GM18517 (cell line): ENCODE measurements around the gene HDGF.
A peak's percentile ranks its signal among the peaks of the same experiment; 100 is the strongest.

Source experiments
- ATAC-seq: cut with Tn5 transposase; IDR thresholded peaks from one replicate; pipeline ENCODE4 v1.9.1; 2021; ENCODE audit warnings: mild to moderate bottlenecking, moderate library complexity; ENCODE audit not compliant: unreplicated experiment

HDGF gene

DNA sequence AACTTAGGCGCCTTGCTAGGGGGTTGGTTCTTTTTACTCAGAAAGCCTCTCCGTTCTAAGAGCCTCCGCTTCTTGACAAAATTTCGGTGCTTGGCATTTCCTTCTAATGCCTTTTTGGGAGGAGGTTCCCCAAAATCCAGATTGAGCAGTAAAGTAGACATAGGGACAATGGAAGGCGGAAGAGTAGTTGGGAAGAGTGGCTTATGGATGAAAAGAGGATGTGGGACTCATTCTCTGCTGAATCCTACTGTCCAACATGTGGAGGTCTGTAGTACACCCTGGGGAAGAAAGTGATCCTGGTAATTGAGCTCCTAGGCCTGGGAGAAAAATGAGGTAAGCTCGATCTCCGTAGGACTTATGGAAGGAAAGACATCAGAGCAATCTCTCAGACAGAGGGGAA, 24.0 kb downstream of the HDGF start:
- ATAC-seq = no peak

DNA sequence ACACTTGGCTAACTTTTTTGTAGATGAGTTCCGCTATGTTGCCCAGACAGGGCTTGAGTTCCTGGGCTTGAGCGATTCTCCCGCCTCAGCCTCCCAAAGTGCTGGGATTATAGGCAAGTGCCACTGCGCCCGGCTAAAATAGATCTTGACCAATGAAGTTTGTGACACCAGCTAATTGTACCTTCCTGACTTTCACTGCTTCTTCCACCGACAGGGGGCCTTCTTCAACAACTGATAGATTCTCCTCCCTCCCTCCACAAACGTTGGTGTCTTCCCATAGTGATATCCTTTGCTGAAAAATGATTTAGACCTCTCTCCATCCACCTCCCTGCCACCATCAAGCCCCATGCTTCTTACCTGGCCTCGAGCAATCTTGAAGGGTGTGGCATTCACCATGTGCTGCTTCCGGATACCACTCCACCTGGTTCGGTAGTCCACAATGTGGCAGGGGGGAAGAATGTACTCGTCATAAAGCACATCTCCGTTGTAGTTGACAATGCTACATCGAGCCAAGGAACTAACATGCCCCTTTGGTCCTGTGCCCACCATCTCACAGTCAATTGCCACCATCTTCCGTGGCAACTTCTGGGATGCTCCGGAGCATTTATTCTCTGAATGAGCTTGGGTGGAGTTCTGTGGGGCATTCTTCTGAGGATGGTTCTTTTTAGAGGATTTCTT, 24.8 kb downstream of the HDGF start:
- ATAC-seq = no peak

DNA sequence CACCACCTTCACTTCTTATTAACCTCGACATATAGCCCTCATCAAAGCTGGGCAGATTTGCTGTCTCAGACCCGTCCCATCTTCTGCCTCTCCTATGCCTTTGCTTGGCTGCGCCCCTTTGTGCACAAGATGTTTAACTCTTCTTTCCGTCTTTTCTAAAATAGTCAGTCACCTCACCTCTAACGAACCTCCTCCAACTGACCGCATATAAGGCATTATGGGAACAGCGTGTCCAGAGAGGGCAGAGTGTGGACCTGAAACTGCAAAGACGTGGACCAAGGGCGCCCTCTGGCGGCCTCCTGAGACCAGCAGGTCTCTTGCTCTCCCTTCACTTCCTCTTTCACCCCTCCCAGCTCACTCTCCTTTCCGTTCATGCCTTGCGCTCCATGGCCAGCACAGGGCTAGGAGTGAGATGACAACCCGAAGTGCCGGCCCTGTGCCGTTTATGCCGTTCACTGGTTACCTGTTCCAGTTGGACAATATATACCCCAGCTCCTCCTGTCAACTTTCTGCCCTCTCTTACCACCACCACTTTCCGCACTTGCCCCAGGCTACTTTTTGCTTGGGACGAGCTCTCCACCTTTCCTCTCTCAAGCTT, 25.7 kb downstream of the HDGF start:
- peak; percentile 46 for ATAC-seq

DNA sequence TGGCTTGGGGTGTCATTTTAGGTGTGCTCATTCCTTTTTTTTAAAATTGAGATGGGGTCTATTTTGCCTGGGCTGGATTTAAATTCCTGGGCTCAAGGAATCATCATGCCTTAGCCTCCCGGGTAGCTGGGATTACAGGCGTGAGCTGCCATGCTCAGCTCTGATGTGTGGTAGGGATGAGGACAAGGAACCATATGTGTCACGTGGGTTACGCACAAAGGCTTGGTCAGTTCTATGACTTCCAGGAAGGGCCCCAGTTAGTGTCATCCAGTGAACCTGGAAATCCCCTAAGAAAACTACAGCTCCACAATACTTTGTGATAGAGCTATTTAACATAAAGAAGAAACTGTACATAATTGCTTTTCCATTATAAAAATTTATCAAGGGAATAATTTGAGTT, 29.9 kb downstream of the HDGF start:
- no peak for ATAC-seq

DNA sequence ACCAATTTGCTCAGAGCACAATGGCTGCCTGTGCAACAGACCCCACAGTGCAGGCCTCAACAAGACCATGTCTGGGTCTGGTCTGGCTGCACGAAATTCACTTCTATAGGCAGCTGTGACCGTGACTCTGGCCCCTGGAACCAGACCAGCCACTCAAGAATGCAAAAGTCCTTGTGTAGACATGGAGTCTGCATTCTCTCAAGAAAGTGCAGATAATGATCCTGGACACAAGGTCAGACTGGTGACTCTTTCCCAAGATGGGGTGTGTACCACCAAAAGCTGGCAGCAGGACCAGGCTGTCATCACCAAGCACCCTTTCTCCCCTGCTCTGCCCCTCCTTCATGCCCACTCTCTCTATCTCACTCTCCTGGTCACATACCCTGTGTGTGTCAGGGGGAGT, 30.3 kb downstream of the HDGF start:
- no peak for ATAC-seq

DNA sequence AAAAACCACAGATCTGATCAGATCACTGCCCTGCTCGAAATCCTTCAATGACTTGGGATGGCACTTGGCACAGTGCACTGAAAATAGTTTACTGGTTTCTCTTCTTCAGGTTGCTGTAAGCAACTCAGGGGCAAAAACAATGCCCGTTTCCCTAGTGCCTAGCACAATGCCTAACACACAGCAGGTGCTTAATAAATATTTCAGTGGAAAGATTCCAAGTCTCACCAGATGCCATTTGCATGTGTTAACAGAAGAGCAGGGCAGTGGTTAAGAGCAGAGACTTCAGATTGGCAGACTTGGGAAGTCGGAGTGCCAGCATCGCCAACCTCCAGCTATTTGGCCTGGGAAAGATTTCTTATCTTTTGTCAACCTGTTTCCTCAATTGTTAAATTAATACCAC, 34.1 kb downstream of the HDGF start:
- ATAC-seq = no peak

DNA sequence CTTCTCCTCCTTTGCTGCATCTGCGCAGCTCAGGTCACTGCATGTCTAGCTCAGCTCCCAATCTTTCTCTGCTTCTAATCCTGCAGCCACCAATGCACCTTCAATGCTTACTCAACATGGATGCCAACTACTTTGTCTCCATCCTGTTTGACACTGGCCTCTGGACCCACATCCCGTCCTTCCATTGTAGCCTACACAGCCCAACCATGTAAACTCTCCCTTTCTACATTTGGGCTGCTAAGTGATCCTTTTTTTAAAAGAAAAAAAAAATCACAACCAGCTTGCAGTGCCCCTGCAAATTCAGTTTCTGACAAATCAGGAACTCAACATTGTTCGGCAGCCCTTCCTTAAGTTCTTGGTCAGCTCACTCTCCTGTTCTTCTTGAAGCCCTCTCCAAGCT, 36.6 kb downstream of the HDGF start:
- no peak for ATAC-seq

DNA sequence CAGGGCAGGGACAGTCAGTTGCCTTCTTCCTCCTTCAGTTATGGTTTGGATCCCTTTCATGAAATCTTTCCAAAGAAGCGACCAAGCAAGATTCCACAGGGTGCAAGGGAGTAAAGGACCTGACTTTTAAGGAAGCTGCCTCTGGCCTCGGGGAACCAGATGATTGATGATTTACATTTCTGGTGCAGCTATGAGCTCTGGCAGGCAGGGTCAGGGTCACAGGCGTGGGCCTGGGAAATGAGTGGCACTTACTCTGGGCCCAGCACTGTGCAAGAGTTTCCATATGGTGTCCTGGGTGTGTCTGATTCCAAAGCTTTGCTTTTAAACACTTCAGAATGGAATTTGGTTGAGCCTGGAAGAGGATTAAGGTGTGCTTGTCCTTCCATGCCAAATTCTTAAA, 38.8 kb downstream of the HDGF start:
- ATAC-seq = no peak

DNA sequence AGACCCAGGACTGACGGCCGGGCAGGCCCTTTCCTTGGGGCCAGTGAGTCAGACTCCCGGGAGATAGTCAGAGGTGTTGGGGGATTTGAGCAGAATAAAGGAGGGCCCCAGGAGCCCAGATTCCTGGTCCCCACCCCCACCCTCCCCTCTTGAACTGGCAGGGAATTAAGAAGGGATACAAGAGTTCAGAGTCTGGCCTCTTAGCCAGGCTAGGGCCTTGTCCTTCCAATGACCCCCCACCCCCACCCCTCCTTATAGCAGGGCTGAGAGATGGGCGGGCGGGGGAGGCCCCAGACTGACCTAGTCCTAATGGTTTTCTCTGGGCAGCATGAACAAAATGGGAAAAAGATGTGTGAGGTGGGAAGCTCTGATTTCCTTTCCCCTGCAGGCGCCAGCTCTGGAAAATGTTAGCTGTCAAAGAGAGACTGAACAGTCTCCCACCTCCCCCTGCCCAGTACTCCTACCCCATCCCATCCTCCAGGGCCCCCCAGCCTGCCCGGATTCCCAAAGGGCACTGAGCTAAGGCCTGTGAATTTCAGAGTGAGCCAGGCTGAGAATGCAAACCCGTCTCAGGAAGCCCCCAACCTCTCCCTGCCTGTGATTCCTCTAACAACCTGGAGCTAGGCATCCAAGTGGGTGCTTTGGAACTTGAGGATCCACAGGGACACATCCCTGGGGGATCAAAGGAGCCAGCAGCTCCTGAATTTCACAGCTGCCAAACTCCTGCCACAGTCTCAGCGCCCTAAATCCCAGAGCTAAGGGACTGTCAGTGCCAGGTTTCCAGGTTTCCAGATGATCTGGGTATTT, 40.3 kb downstream of the HDGF start:
- no peak for ATAC-seq

DNA sequence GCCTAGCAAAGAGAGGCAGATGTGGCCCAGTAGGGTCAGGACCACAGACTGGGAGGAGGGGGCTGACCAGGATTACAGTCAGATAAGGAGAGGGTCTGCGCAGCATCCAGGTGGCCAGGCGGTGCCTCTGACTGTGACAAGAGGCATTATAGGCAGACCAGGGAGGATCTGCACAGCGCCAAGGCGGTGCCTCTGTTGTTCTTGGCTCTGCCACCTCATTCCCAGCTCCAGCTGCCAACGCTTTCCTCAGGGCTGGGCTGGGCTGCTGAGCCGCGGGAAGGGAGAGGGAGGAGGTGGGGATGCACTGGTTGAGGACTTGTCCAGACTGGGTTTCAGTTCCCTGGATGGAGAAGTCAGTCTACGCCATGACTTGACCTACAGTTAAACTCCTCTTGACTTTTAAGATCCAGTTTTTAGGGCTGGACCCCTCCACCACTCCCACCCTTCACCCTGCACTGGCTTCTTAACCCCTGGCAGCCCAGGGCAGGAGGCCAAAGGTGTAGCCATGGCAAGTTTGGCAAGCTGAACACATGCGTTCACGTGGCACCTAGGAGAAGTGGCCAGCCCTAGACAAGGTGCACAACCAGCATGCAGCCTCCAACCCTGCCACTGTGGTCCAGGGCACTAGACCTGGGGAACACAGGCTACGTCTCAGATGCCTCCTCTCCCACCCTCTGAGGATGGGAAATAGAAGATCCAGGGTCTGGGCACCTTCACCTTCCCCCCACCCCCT, 41.6 kb downstream of the HDGF start:
- ATAC-seq = no peak

DNA sequence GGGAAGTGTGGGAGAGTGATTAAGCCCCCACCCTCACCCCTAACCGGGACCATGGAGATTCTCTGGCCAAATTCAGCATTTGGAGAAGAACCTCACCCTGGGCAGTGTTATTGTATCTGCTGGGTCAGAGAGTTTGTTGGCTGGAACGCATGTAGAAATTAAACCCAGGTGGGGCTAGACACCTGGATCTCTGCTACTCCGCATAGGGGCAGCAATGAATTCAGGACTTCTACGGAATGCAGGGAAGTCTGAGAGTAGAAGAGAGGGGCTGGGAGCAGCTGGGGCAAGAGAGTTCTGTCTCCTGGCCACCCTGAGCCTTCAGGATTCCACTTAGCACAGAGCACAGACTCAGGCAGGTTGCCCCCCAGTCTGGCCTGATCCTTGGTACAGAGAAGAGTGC, 42.4 kb downstream of the HDGF start:
- ATAC-seq = no peak

DNA sequence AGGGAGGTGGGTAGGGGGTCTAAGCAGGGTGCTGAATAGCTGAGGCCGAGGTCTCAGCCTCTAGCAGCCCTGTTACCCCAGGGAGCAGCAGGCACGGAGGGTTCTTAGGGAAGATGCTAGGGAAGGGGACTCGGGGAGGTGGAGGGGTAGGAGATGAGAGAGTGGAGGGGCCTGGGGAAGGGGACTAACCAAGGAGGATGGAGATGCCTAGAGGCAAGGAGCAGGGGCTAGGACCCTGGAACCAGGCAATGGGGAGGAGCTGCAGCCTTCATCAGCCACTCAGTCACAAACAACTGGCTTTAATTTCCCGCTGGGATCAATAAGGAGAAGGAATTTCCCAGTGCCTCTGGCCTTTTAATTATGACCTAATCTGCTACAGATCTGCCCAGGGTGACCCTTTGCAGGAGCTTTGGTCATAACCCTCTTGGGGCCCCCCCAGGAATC, 43.2 kb downstream of the HDGF start:
- no peak for ATAC-seq

DNA sequence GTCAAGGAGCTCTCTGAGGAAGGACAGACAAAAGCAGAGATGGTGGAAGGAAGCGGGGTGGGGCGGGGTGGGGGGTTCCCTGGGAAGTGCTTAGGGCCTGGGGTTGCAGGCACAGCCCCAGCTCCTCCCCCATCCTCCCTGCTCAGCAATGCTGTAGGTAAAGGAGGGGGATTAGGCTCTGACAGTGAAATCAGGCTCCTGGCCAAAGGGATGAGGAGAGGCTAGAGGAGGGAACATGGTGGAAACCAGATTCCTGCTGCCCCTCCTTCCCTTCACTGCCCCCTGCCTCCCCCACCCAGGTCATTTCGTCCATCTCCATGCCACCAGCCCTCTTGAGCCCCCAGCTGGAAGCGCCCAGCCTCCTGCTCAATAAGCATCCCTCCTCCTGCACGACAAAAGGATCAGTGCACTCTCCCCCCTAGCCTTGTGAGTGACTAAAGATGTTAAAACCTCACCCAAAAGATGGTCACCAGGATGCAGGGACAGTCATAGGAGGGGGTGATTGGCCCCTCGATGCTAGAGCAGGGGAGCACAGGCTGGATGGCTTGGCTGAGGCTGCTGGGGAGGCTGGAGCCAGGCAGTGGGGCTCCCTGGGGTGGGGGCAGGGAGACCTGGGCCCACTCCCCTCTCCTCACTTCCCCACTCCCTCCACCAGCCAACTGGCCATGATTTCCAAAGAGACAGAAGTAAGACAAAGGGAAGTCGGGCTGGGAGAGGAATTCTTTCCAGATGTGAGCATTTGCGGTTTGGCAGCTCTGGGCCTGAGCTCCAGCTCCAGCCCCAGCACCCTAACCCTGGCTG, 43.9 kb downstream of the HDGF start:
- no peak for ATAC-seq

DNA sequence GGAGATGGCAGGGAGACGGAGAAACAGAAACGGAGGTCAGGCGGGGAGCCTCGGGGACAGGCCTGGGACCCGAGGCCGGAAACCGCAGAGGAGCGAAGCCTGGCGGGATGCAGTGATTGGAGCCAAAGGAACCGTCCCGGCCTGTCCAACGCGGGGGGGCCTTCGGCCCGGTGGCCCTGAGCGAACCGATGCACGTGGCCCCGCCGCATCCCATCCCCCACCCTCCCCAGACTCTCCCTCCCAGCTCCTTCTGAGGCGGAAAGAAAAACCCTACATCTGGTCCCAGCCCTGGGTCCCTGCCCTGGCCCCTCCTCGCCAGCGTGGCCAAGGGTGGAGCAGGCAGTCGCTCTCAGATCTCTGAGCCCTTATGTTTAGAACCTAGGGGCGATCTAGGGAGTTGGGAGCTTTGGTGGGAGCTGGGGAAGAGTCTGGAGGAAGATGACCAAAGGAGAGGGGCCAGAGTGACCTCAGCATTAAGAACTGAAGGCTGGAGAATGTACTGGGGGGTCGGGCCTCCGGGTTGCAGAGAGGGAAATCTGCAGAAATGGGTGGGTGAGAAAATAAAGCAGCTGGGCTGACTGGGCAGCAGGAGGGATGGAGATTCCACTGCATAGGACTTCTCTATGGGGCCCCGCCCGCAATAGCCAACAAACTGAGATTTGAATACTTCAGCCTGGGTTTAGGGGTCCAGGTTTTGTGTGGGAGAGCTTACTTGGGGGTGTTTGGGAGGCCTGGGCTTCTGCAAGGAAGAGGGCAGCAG, 44.6 kb downstream of the HDGF start:
- no peak for ATAC-seq

DNA sequence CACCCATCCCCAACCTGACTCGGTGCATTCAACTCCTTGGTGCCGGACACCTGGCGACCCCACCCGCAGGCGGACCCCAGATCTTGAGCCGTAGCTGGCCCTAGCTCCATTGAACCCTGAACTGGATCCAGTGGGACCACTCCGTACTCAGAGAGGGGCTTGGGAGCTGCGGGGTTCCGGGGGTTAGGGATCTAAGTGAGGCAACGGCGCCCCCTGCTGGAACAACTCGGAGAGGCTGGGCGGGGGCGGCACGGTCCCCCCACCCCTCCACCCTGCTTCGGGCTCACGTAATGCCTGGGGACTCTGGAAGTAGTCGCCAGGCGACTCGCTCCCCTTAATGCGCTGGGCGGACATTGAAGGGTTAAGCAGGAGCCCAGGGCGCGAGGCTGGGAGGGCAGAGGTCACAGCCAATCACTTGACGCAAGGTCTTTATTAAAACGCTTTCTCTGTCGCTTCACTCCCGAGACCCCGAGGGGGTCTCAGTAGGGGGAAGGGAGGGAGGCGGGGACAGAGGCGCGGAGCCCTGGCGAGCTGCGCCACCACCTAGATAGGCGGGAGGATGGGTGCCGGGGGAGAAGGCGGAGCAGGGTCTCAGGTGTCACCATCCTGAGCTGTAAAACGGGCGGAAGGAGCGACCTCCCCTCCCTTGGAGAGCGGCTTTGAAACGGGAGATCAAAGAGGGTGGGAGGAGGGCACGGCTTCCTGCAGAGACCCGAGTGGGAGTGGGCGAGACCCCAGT, 45.4 kb downstream of the HDGF start:
- ATAC-seq = no peak

DNA sequence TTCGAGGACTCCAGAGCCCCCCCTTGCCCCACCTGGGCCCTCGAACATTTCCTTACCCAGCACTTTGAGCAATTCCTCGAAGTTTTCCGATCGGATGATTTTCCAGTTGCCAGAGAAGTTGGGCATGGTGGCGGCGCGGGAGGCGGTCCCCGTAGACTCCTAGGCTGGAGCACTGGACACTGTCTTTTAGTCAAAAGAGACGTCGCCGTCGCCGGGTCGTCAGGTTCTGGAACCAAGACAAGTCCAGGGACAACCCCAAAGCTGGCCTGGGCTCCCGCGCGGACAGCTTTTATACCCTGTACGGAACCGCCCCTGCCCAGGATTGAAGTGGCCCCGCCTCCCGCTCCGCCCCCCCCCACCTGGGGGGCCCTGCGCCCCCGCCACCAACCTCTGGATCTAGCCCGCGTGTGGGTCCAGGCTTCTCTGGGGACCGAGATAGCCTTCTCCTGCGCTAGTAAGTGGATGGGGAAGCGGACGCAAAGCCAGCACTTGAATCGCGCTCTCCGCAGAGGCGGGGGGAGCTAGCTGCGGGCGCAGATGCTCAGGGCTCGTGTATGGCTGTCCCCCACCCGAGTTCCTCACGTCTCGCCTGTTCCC, 46.1 kb downstream of the HDGF start, which contains the start of gene CRABP2:
Gene CRABP2 (minus strand): TSS at position 263 of the 597 bp plus-strand sequence. CDS start 137 bp downstream, at position 126.
- ATAC-seq = no peak

DNA sequence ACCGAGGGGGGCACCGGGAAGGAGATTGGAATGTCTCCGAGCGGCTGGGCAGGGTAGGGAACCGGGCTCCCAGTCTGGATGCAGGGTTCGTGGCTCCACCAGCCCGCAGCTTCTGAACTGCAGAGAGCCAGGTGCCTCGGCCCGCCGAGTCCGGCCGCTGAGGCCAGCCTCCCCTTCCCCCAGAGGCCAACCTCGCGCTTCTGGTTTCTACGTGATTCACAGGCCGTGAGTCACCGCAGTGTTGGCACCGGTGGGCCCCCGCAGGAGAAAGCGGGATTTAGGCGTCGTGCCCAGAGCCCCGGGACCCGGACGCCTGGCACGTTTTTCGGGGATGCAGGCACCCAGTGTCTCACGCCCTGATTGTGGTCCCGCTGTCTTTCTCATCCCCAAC, 46.5 kb downstream of the HDGF start:
- no peak for ATAC-seq

DNA sequence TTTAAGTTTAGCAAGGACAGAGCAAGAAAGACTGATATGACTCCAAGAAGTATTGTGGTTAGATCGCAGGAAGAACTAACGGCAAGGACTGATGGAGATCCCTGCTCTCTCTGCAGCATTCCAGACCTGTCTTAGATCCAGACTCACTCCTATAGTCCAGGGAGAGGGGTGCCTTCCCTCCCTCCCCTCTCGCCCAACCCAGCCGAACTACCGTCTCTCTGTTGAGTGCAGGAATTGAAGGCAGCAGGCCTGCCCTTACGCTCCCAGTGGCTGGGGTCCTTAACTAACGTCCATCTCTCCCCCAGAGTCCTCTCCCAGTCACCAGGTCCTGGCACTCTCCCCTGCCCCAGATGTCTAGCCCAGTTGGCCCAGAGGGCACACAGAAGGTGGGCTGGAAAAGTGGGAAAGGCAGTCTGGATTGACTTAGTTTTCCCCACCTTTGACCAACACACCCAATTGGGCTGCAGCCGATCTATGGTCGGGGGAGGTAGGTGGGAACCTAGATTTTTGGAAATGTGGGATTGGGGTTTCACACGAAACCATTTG, 47.2 kb downstream of the HDGF start:
- no peak for ATAC-seq
